CD14-positive monocyte (primary cell): ENCODE data around the gene TBL1XR1. TPM values are rescaled to one million over a fixed set of nuclear protein-coding genes. Genes with fewer than 3 reads are reported as not detected.

Experiments used
- DNase-seq, 3 donors: peaks; one replicate each; pipeline ENCODE4 v3.0.0-alpha.2; 2011 to 2022
- H2AFZ ChIP-seq: 2 replicates; pipeline ENCODE4 v1.6.0; 2012; ENCODE audit warnings: mild to moderate bottlenecking, low read depth, low read length, inconsistent platforms; ENCODE audit not compliant: insufficient read depth, poor library complexity, severe bottlenecking
- H3K27ac ChIP-seq, 2 donors: 1 replicate in 1 of 2; 2 replicates in 1 of 2; pipeline ENCODE4 v1.5.1; 2012 to 2013; ENCODE audit warnings: low read length in 2 of 2, control low read depth in 1 of 2, inconsistent platforms in 1 of 2, low read depth in 1 of 2, mild to moderate bottlenecking in 1 of 2
- H3K27me3 ChIP-seq, 2 donors: one replicate each; pipeline versions ENCODE4 v1.6.0 to v1.6.1; 2011 to 2013; ENCODE audit warnings: low read length in 2 of 2; ENCODE audit not compliant: control insufficient read depth in 2 of 2, insufficient read depth in 2 of 2
- H3K36me3 ChIP-seq, 2 donors: replicated peaks in 1 of 2; 1 replicate in 1 of 2; 2 replicates in 1 of 2; pipeline versions ENCODE4 v1.5.1 to v1.6.1; 2012 to 2013; ENCODE audit warnings: low read length in 2 of 2, control low read depth in 1 of 2, inconsistent platforms in 1 of 2, mild to moderate bottlenecking in 1 of 2; ENCODE audit not compliant: insufficient read depth in 2 of 2, control insufficient read depth in 1 of 2
- H3K4me1 ChIP-seq, 2 donors: 1 replicate in 1 of 2; 2 replicates in 1 of 2; pipeline versions ENCODE4 v1.5.1 to v1.6.1; 2012 to 2013; ENCODE audit warnings: low read length in 2 of 2, control low read depth in 1 of 2, inconsistent platforms in 1 of 2, mild to moderate bottlenecking in 1 of 2, moderate library complexity in 1 of 2; ENCODE audit not compliant: insufficient read depth in 2 of 2, control insufficient read depth in 1 of 2
- H3K4me2 ChIP-seq: replicated peaks from 2 replicates; pipeline ENCODE3; 2012; ENCODE audit warnings: low read length, moderate library complexity, mild to moderate bottlenecking; ENCODE audit not compliant: poor library complexity, severe bottlenecking; ENCODE audit errors: extremely low read depth
- H3K4me3 ChIP-seq, 3 experiments: fragments of 200-600 bp in 1 of 3; sonication (generic) in 1 of 3; replicated peaks in 1 of 3; 1 replicate in 2 of 3; 2 replicates in 1 of 3; pipeline ENCODE4 v1.5.1; 2011 to 2013; ENCODE audit warnings: low read length in 3 of 3, mild to moderate bottlenecking in 3 of 3, control low read depth in 2 of 3, low read depth in 2 of 3, inconsistent platforms in 1 of 3, moderate library complexity in 1 of 3
- H3K79me2 ChIP-seq: 2 replicates; pipeline ENCODE4 v1.6.0; 2012; ENCODE audit warnings: mild to moderate bottlenecking, control low read depth, inconsistent platforms, low read length, moderate library complexity; ENCODE audit not compliant: insufficient read depth
- H3K9ac ChIP-seq: 2 replicates; pipeline ENCODE4 v1.6.0; 2017; ENCODE audit warnings: low read length, mild to moderate bottlenecking; ENCODE audit not compliant: insufficient read depth, poor library complexity, severe bottlenecking
- H3K9me3 ChIP-seq, 2 donors: replicated peaks in 1 of 2; 1 replicate in 1 of 2; 2 replicates in 1 of 2; pipeline versions ENCODE4 v1.5.1 to v1.6.1; 2012 to 2013; ENCODE audit warnings: low read length in 2 of 2, control low read depth in 1 of 2; ENCODE audit not compliant: control insufficient read depth in 1 of 2, insufficient read depth in 1 of 2
- H4K20me1 ChIP-seq: 2 replicates; pipeline ENCODE4 v1.6.0; 2012; ENCODE audit warnings: mild to moderate bottlenecking, low read length, control low read depth, moderate library complexity; ENCODE audit not compliant: insufficient read depth
- H3K27ac Mint-ChIP-seq, 7 donors: one replicate each; pipeline ENCODE4 v1.8.0; 2020; ENCODE audit warnings: mild to moderate bottlenecking in 7 of 7, mixed read lengths in 7 of 7, moderate library complexity in 6 of 7, inconsistent platforms in 2 of 7
- H3K27me3 Mint-ChIP-seq, 3 donors: one replicate each; pipeline ENCODE4 v1.8.0; 2021 to 2022; ENCODE audit warnings: low read depth in 3 of 3, mild to moderate bottlenecking in 3 of 3, mixed read lengths in 3 of 3, moderate library complexity in 3 of 3, inconsistent platforms in 1 of 3
- H3K36me3 Mint-ChIP-seq, 2 donors: one replicate each; pipeline ENCODE4 v1.8.0; 2020; ENCODE audit warnings: mixed read lengths in 2 of 2, inconsistent platforms in 1 of 2, mild to moderate bottlenecking in 1 of 2
- H3K4me1 Mint-ChIP-seq: one replicate; pipeline ENCODE4 v1.8.0; 2020; ENCODE audit warnings: mild to moderate bottlenecking, mixed read lengths
- H3K4me3 Mint-ChIP-seq, 2 donors: one replicate each; pipeline ENCODE4 v1.8.0; 2020; ENCODE audit warnings: mild to moderate bottlenecking in 2 of 2, mixed read lengths in 2 of 2, moderate library complexity in 1 of 2
- H3K9me3 Mint-ChIP-seq, 7 donors: one replicate each; pipeline ENCODE4 v1.8.0; 2020 to 2022; ENCODE audit warnings: mixed read lengths in 7 of 7, mild to moderate bottlenecking in 6 of 7, moderate library complexity in 6 of 7, inconsistent platforms in 2 of 7
- WGBS: methylation state at CpG from one replicate; pipeline ENCODE4 v1.1.5; 2013; ENCODE audit warnings: missing lambda C conversion rate; ENCODE audit not compliant: insufficient coverage; 5-methylcytosine and 5-hydroxymethylcytosine counted together
- intact Hi-C, 2 donors: fragments of 100-400 bp; cut with micrococcal nuclease; formaldehyde crosslinking; loops; one replicate each; pipeline versions ENCODE4 v1.15.0 to v1.15.1; 2023
- polyA plus RNA-seq, 3 donors: library from polyadenylated mRNA; depleted of rRNA in 1 of 3; unstranded in 2 of 3; stranded (reverse) in 1 of 3; fragments of 300-500 nt in 2 of 3; fragments of >200 nt in 1 of 3; fragmentation: Illumina TruSeq in 2 of 3; gene quantifications; 1 replicate in 2 of 3; 2 replicates in 1 of 3; pipeline ENCODE4 v1.2.3, GENCODE V29; 2012 to 2021
- TF ChIP-seq, protein P1 (sequence below): fragments of 200-600 bp; IDR thresholded peaks from one replicate; pipeline ENCODE4 v1.8.0; 2022; ENCODE audit warnings: antibody characterized with exemption, mild to moderate bottlenecking

Gene TBL1XR1
- polyA plus RNA-seq, 3 donors, result 10.2 to 20.4 (median 18.3) TPM

DNA sequence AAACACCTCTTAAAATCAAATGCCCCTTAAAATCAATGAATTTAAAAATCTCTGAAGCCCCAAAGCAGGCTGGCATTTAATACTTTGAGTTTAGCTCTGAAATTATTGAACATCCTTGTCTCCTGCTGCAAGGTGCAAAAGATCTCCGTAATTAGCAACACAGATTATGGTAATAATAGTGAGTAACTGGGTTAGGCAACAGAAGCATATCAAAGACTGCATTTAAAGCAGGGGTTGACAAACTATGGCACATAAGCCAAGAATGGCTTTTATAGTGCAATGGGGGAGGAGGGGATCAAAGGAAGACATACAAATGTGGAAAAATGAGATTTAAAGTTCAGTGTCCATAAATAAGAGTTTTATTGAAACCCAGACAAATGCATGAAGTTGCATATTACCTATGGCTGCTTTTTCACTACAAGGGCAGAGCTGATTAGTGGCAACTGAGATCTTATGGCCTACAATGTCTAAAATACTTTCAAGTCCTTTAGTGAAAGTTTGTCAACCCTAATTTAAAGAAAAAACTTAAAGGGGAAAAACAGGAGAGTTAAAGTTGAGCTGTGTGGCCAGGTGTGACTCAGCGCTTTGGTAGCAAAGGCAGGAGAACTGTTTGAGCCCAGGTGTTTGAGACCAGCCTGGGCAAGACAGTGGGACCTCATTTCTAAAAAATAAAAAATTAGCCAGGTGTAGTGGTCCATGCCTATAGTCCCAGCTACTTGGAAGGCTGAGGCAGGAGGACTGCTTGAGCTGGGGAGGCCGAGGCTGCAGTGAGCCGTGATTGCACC, 157.6 kb downstream of the TBL1XR1 start:
- H3K9me3 ChIP-seq, result no peaks in the 10 kb centered on the region
- H3K27me3 ChIP-seq, result no peaks in the 10 kb centered on the region
- no peak overlapping the region for H2AFZ ChIP-seq
- peaks cover 52 to 91% of the 10 kb centered on the region in 2 donors for H3K36me3 ChIP-seq
- H3K27ac ChIP-seq, result no peak overlapping the region
- DNase-seq, result no peak
- intact Hi-C loops, result no loop called here
- H3K9ac ChIP-seq, result no peak overlapping the region
- no peak overlapping the region for H3K4me3 ChIP-seq
- no peaks in the 10 kb centered on the region for H3K27me3 Mint-ChIP-seq
- H3K79me2 ChIP-seq, result no peaks in the 10 kb centered on the region
- no peaks in the 10 kb centered on the region for H3K4me1 ChIP-seq
- H3K9me3 Mint-ChIP-seq, result peaks cover 0 to 3% (median 0%) of the 10 kb centered on the region in 7 donors
- peaks cover 3% of the 10 kb centered on the region for H4K20me1 ChIP-seq
- no peak overlapping the region for H3K27ac Mint-ChIP-seq
- 100% methylated on average over 1 of the region's 4 CpGs for WGBS
- TF ChIP-seq, protein P1, sequence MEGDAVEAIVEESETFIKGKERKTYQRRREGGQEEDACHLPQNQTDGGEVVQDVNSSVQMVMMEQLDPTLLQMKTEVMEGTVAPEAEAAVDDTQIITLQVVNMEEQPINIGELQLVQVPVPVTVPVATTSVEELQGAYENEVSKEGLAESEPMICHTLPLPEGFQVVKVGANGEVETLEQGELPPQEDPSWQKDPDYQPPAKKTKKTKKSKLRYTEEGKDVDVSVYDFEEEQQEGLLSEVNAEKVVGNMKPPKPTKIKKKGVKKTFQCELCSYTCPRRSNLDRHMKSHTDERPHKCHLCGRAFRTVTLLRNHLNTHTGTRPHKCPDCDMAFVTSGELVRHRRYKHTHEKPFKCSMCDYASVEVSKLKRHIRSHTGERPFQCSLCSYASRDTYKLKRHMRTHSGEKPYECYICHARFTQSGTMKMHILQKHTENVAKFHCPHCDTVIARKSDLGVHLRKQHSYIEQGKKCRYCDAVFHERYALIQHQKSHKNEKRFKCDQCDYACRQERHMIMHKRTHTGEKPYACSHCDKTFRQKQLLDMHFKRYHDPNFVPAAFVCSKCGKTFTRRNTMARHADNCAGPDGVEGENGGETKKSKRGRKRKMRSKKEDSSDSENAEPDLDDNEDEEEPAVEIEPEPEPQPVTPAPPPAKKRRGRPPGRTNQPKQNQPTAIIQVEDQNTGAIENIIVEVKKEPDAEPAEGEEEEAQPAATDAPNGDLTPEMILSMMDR, result no peak
- no peak overlapping the region for H3K4me2 ChIP-seq
- peaks cover 68 to 76% of the 10 kb centered on the region in 2 donors for H3K36me3 Mint-ChIP-seq
- peaks cover 6% of the 10 kb centered on the region for H3K4me1 Mint-ChIP-seq
- no peak overlapping the region for H3K4me3 Mint-ChIP-seq

GRCh38 chr3:177037241-177037640, 160.0 kb downstream of the TBL1XR1 start:
- DNase-seq, result no peak
- no peak overlapping the region for H3K4me3 Mint-ChIP-seq
- Histone ChIP-seq H3K79me2 (no peaks in the 10 kb centered on the region), H3K4me2 (no peak overlapping the region), H2AFZ (no peak overlapping the region), H3K9ac (no peak overlapping the region), H4K20me1 (peaks cover 3% of the 10 kb centered on the region), H3K4me1 (no peaks in the 10 kb centered on the region), H3K4me3 (no peak overlapping the region), H3K36me3 (peaks cover 51 to 93% of the 10 kb centered on the region in 2 donors), H3K27me3 (no peaks in the 10 kb centered on the region), H3K27ac (no peak overlapping the region), H3K9me3 (no peaks in the 10 kb centered on the region)
- H3K4me1 Mint-ChIP-seq, result peaks cover 6% of the 10 kb centered on the region
- H3K27ac Mint-ChIP-seq, result peak overlapping the region in 1 of 7 donors; percentile 61
- no peaks in the 10 kb centered on the region for H3K9me3 Mint-ChIP-seq
- peaks cover 71 to 82% of the 10 kb centered on the region in 2 donors for H3K36me3 Mint-ChIP-seq
- intact Hi-C loops, result no loop called here
- TF ChIP-seq, protein P1, result no peak
- 100% methylated on average over 2 of the region's 4 CpGs for WGBS
- H3K27me3 Mint-ChIP-seq, result no peaks in the 10 kb centered on the region
